ENCODE data around the gene SMG9. TPM values are rescaled to one million over a fixed set of nuclear protein-coding genes. Genes with fewer than 3 reads are reported as not detected.

Gene SMG9
- total RNA-seq, 3 donors from 2014 or later, result 32.2 to 41.4 (median 34.7) TPM

DNA sequence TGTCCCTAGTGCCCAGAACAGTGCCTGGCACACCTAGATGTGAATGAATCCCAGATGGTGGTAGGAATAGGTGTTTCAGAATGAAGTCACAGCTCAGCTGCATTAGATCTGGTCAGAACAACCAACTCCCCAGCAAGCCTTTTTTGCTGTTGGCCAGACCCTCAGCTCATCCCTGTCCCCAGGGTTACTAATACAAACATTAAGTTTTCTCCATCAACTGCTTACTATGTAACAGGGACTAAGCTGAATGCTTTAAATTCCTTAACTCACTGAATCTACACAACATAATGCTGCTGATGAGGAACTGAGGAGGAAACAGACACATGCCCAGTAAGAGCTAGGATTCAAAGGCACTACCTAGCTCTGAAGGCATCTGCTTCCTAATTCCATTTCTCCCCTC, 18.8 kb downstream of the SMG9 start:
- Histone ChIP-seq H3K4me3 (no peak overlapping the region), H3K4me1 (ENCODE audit: low read depth) (peaks cover 22% of the 10 kb centered on the region), H3K36me3 (ENCODE audit: low read depth) (peaks cover 5% of the 10 kb centered on the region), H3K9me3 (no peaks in the 10 kb centered on the region)
- ATAC-seq (no peak), DNase-seq (no peak)
- intact Hi-C loops (cut with DNase I, micrococcal nuclease), result no loop called here
- TF ChIP-seq, protein P1, sequence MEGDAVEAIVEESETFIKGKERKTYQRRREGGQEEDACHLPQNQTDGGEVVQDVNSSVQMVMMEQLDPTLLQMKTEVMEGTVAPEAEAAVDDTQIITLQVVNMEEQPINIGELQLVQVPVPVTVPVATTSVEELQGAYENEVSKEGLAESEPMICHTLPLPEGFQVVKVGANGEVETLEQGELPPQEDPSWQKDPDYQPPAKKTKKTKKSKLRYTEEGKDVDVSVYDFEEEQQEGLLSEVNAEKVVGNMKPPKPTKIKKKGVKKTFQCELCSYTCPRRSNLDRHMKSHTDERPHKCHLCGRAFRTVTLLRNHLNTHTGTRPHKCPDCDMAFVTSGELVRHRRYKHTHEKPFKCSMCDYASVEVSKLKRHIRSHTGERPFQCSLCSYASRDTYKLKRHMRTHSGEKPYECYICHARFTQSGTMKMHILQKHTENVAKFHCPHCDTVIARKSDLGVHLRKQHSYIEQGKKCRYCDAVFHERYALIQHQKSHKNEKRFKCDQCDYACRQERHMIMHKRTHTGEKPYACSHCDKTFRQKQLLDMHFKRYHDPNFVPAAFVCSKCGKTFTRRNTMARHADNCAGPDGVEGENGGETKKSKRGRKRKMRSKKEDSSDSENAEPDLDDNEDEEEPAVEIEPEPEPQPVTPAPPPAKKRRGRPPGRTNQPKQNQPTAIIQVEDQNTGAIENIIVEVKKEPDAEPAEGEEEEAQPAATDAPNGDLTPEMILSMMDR (IDR thresholded peaks at IDR 0.05), result no peak

DNA sequence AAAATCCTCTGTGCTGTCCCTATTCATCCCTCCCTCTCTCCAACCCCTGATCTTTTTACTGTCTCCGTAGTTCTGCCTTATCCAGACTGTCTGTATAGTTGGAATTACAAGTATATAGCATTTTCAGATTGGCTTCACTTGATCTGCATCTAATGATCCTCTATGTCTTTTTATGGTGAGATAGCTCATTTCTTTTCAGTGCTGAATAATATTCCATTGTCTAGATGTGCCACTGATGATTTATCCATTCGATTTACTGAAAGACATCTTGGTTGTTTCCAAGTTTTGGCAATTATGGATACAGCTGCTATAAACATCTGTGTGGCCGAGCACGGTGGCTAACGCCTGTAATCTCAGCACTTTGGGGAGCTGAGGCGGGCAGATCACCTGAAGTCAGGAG, 19.7 kb downstream of the SMG9 start:
- Histone ChIP-seq H3K9me3 (no peaks in the 10 kb centered on the region), H3K4me3 (no peak overlapping the region), H3K4me1 (ENCODE audit: low read depth) (peaks cover 15% of the 10 kb centered on the region), H3K36me3 (ENCODE audit: low read depth) (peaks cover 5% of the 10 kb centered on the region)
- DNase-seq (no peak), ATAC-seq (no peak)
- intact Hi-C loops (cut with DNase I, micrococcal nuclease), result no loop called here
- TF ChIP-seq, protein P1 (IDR thresholded peaks at IDR 0.05), result no peak

DNA sequence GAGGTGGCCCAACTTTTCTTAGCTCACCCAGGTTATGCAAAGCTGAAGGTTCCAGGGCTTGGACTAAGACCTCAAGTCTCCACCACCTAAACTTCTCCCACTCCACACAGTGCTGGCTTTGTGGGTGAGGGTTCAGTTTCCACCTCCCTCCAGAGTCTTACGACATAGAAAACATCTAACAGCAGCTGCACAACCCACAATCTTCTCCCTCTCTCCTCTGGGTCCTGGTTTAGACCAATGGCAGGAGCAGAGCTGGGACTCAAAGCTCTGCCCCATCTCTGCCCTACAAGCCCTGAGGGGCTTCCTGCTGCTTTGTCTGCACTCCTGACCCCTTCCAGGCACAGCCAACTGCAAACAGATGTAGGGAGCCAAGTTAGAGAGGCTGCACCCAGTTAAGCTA, 22.9 kb downstream of the SMG9 start:
- DNase-seq (no peak), ATAC-seq (no peak)
- Histone ChIP-seq H3K4me1 (ENCODE audit: low read depth) (no peaks in the 10 kb centered on the region), H3K9me3 (no peaks in the 10 kb centered on the region), H3K4me3 (no peak overlapping the region), H3K36me3 (ENCODE audit: low read depth) (no peaks in the 10 kb centered on the region)
- intact Hi-C loops (cut with DNase I, micrococcal nuclease), result no loop called here
- TF ChIP-seq, protein P1 (IDR thresholded peaks at IDR 0.05), result no peak

DNA sequence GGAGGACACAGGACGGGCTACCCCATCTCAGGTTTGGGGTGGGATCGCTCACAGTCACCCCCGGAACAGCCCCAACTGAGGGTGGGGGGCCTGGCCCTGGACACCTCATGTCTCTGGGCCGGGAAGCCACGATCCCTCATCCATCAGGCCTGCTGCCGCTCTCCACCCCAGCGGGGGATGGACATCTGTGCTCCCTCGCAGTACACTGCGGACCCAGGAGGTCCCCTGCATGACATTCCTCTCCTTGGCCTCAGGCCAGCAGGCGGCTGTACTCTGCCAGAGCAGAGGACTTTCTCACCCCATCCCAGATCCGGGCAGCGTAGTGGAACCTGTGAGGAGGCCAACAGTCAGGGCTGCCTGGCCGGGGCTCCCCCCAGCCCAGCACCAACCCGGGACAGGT, 23.4 kb downstream of the SMG9 start:
- DNase-seq (no peak), ATAC-seq (no peak)
- H3K36me3 ChIP-seq (ENCODE audit: low read depth), result no peaks in the 10 kb centered on the region
- TF ChIP-seq, protein P1 (IDR thresholded peaks at IDR 0.05), result no peak
- intact Hi-C loops (cut with DNase I, micrococcal nuclease), result no loop called here
- no peak overlapping the region for H3K4me3 ChIP-seq
- no peaks in the 10 kb centered on the region for H3K9me3 ChIP-seq
- H3K4me1 ChIP-seq (ENCODE audit: low read depth), result no peaks in the 10 kb centered on the region

DNA sequence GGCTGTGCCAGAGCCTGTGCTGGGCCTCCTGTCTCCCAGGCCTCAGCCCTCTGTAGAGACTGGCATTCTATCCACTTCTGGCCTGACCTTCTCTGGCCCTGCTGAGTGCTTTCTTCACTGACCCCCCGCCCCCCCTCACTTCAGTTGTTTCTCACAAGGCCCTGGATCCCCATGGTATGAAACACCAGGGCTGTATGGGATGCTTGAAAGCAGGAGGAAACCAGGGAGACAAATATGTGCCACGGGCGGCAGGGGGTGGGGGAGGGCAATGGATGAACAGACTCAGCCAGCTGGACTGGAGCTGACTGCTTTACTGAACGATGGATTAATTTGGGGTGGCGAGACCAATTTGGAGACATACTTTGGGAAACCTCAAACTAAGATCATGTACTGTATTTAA, 24.8 kb downstream of the SMG9 start:
- TF ChIP-seq, protein P1 (IDR thresholded peaks at IDR 0.05), result no peak
- H3K4me3 ChIP-seq, result no peak overlapping the region
- no peaks in the 10 kb centered on the region for H3K4me1 ChIP-seq (ENCODE audit: low read depth)
- ATAC-seq (no peak), DNase-seq (no peak)
- H3K9me3 ChIP-seq, result no peaks in the 10 kb centered on the region
- intact Hi-C loops (cut with DNase I, micrococcal nuclease), result no loop called here
- no peaks in the 10 kb centered on the region for H3K36me3 ChIP-seq (ENCODE audit: low read depth)

DNA sequence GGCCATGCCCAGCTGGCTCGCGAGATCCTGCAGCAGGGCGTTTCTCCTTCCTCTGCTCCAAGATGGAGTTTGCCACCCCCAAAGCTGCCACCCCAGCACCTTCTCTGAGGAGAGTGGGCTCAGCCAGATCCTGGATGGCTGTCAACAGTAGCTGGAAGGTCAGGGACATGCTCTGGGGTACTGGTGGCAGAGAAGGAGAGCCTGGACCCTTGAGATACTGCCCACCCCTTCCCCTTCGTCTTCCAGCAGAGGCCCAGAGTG, 27.2 kb downstream of the SMG9 start:
- intact Hi-C loops (cut with DNase I, micrococcal nuclease), result no loop called here
- H3K4me1 ChIP-seq (ENCODE audit: low read depth), result no peaks in the 10 kb centered on the region

More for the DNA sequence above, 27.2 kb downstream of the SMG9 start:
- Histone ChIP-seq H3K36me3 (ENCODE audit: low read depth) (no peaks in the 10 kb centered on the region), H3K9me3 (no peaks in the 10 kb centered on the region), H3K4me3 (no peak overlapping the region)
- TF ChIP-seq, protein P1 (IDR thresholded peaks at IDR 0.05), result no peak
- DNase-seq (no peak), ATAC-seq (no peak)
